D341Med (cell line): ENCODE data around the gene NLN.
"Not testable (repeated sequence)": the region's sequence is repeated elsewhere in the genome, so short reads cannot be mapped to it uniquely, and the experiment has no call there.

Experiments used
- DNase-seq: peaks from one replicate; pipeline ENCODE4 v3.0.0; 2012; ENCODE audit warnings: low spot score

Gene NLN

GRCh38 chr5:65832603-65833228 lies 110.7 kb downstream of the NLN start:
- DNase-seq = no peak

GRCh38 chr5:65833780-65834179 lies 111.8 kb downstream of the NLN start:
- DNase-seq = no peak

- DNase-seq = no peak
Measured at GRCh38 chr5:65834306-65834705, 112.3 kb downstream of the NLN start.

GRCh38 chr5:65835191-65835590 lies 113.2 kb downstream of the NLN start:
- no peak for DNase-seq

GRCh38 chr5:65837139-65837538 lies 115.1 kb downstream of the NLN start:
- no peak for DNase-seq

GRCh38 chr5:65839170-65839569 lies 117.2 kb downstream of the NLN start:
- DNase-seq = not testable (repeated sequence)

GRCh38 chr5:65840071-65840470 lies 118.1 kb downstream of the NLN start:
- DNase-seq = no peak

GRCh38 chr5:65844763-65845162 lies 122.8 kb downstream of the NLN start:
- not testable (repeated sequence) for DNase-seq

- DNase-seq = no peak
Measured at GRCh38 chr5:65846101-65846500, 124.1 kb downstream of the NLN start.

GRCh38 chr5:65847019-65847418 lies 125.0 kb downstream of the NLN start:
- DNase-seq = not testable (repeated sequence)

GRCh38 chr5:65849918-65850317 lies 127.9 kb downstream of the NLN start:
- not testable (repeated sequence) for DNase-seq

- DNase-seq = no peak
Measured at GRCh38 chr5:65854925-65855324, 132.9 kb downstream of the NLN start.

- DNase-seq = no peak
Measured at GRCh38 chr5:65855766-65856315, 133.8 kb downstream of the NLN start.

- no peak for DNase-seq
Measured at GRCh38 chr5:65856520-65856919, 134.5 kb downstream of the NLN start.

- DNase-seq = no peak
Measured at GRCh38 chr5:65858316-65858715, 136.3 kb downstream of the NLN start.

GRCh38 chr5:65861830-65862241 lies 139.8 kb downstream of the NLN start:
- DNase-seq = no peak

GRCh38 chr5:65862384-65862783 lies 140.4 kb downstream of the NLN start:
- DNase-seq = no peak

- DNase-seq = no peak
Measured at GRCh38 chr5:65863747-65864146, 141.7 kb downstream of the NLN start.

GRCh38 chr5:65866837-65867521 lies 145.0 kb downstream of the NLN start:
- no peak for DNase-seq

- no peak for DNase-seq
Measured at GRCh38 chr5:65867542-65868195, 145.7 kb downstream of the NLN start.

- DNase-seq = no peak
Measured at GRCh38 chr5:65868509-65868908, 146.5 kb downstream of the NLN start.

- no peak for DNase-seq
Measured at GRCh38 chr5:65871182-65871581, 149.2 kb downstream of the NLN start.

- DNase-seq = not testable (repeated sequence)
Measured at GRCh38 chr5:65871776-65872175, 149.8 kb downstream of the NLN start.
